Dendritic cell treated with granulocyte-macrophage colony-stimulating factor and Interleukin-4, amounts not matched to agents 40 ng/mL and 50 ng/mL, for 4 days (primary cell): Measurements from ENCODE around the gene TMX2.

ENCODE experiments used
- H3K27ac Mint-ChIP-seq: one replicate; pipeline ENCODE4 v1.8.0; 2022; ENCODE audit warnings: mild to moderate bottlenecking, mixed read lengths
- H3K27me3 Mint-ChIP-seq: one replicate; pipeline ENCODE4 v1.8.0; 2022; ENCODE audit warnings: mild to moderate bottlenecking, mixed read lengths
- H3K36me3 Mint-ChIP-seq: one replicate; pipeline ENCODE4 v1.8.0; 2022; ENCODE audit warnings: low read depth, mixed read lengths
- H3K4me1 Mint-ChIP-seq: one replicate; pipeline ENCODE4 v1.8.0; 2022; ENCODE audit warnings: low read depth, mixed read lengths
- H3K4me3 Mint-ChIP-seq: one replicate; pipeline ENCODE4 v1.8.0; 2022; ENCODE audit warnings: mild to moderate bottlenecking, moderate library complexity, mixed read lengths
- H3K9me3 Mint-ChIP-seq: one replicate; pipeline ENCODE4 v1.8.0; 2022; ENCODE audit warnings: mixed read lengths
- intact Hi-C: fragments of 100-400 bp; cut with micrococcal nuclease; formaldehyde crosslinking; loops from one replicate; pipeline ENCODE4 v1.15.0; 2022

The TMX2 gene

DNA sequence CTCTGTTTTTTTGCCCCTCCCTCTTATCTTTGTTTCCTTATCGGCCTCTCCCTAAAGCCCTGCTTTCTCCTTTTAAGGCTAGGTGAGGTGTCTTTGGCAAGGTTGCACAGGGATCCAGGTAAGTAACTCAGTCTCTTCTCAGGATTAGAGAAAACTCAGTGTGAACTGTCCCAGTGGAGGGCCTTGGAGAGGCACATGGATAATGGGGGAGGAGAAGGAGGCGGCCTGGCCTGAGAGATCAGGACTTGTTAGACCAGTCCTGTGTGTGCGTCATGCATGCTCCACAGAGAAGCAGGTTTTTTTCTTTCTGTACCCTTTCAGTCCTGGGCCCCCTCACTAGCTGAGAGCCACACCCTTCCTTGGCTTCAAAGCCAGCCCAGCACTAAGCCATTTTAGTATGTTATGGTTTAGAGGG, 69.1 kb downstream of the TMX2 start:
- Mint-ChIP-seq H3K27me3 (no peaks in the 10 kb centered on the region), H3K36me3 (peaks cover 55% of the 10 kb centered on the region), H3K4me3 (no peak overlapping the region), H3K4me1 (peaks cover 90% of the 10 kb centered on the region), H3K9me3 (no peaks in the 10 kb centered on the region), H3K27ac (peak overlapping the region; percentile 53)
- intact Hi-C loops = no loop called here

DNA sequence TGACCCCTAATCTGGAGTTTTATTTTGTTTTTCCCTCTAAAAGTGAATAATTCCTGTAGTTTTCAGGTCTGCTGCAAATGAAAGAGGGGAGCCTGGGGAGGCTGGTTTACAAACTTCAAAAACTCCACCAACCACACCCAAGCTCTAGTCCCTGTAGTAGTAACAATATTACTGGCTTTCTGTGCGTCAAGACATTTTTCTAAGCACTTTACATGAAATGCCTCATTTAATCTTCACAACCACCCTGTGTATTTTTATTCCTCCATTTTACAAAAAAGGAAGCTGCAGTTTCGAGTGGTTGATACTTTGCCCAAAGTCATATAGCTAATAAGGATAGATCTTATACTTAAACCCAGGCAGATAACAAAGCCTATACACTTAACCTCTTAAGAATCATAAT, 72.7 kb downstream of the TMX2 start:
- H3K36me3 Mint-ChIP-seq = peaks cover 43% of the 10 kb centered on the region
- H3K27me3 Mint-ChIP-seq = no peaks in the 10 kb centered on the region
- H3K4me3 Mint-ChIP-seq = no peak overlapping the region
- no peak overlapping the region for H3K27ac Mint-ChIP-seq
- peaks cover 78% of the 10 kb centered on the region for H3K4me1 Mint-ChIP-seq
- H3K9me3 Mint-ChIP-seq = no peaks in the 10 kb centered on the region
- intact Hi-C loops = no loop called here

- no peak overlapping the region for H3K4me3 Mint-ChIP-seq
- intact Hi-C loops = no loop called here
- H3K9me3 Mint-ChIP-seq = no peaks in the 10 kb centered on the region
- no peak overlapping the region for H3K27ac Mint-ChIP-seq
- H3K27me3 Mint-ChIP-seq = no peaks in the 10 kb centered on the region
- H3K4me1 Mint-ChIP-seq = peaks cover 78% of the 10 kb centered on the region
- H3K36me3 Mint-ChIP-seq = peaks cover 36% of the 10 kb centered on the region
These were observed 74.0 kb downstream of the TMX2 start for GRCh38 chr11:57786436-57786835.

GRCh38 chr11:57787006-57787604, 74.7 kb downstream of the TMX2 start:
- H3K4me3 Mint-ChIP-seq = no peak overlapping the region
- H3K9me3 Mint-ChIP-seq = no peaks in the 10 kb centered on the region
- H3K4me1 Mint-ChIP-seq = peaks cover 78% of the 10 kb centered on the region
- intact Hi-C loops = no loop called here
- no peaks in the 10 kb centered on the region for H3K27me3 Mint-ChIP-seq
- peak overlapping the region; percentile 60 for H3K27ac Mint-ChIP-seq
- H3K36me3 Mint-ChIP-seq = peaks cover 37% of the 10 kb centered on the region

- no peak overlapping the region for H3K4me3 Mint-ChIP-seq
- H3K4me1 Mint-ChIP-seq = peaks cover 78% of the 10 kb centered on the region
- H3K27me3 Mint-ChIP-seq = no peaks in the 10 kb centered on the region
- intact Hi-C loops = no loop called here
- peak overlapping the region; percentile 60 for H3K27ac Mint-ChIP-seq
- H3K9me3 Mint-ChIP-seq = no peaks in the 10 kb centered on the region
- peaks cover 33% of the 10 kb centered on the region for H3K36me3 Mint-ChIP-seq
These were observed 75.7 kb downstream of the TMX2 start for GRCh38 chr11:57787920-57788702.

GRCh38 chr11:57788703-57789088, 76.3 kb downstream of the TMX2 start:
- H3K27ac Mint-ChIP-seq = peak overlapping the region; percentile 60
- H3K27me3 Mint-ChIP-seq = no peaks in the 10 kb centered on the region
- peaks cover 82% of the 10 kb centered on the region for H3K4me1 Mint-ChIP-seq
- H3K4me3 Mint-ChIP-seq = no peak overlapping the region
- intact Hi-C loops = no loop called here
- peaks cover 34% of the 10 kb centered on the region for H3K36me3 Mint-ChIP-seq
- H3K9me3 Mint-ChIP-seq = no peaks in the 10 kb centered on the region
